CD14-positive monocyte (primary cell): ENCODE measurements around the gene TMPRSS15. TPM values are rescaled to one million over a fixed set of nuclear protein-coding genes. Genes with fewer than 3 reads are reported as not detected.

ENCODE experiments used
- DNase-seq, 3 donors: peaks; one replicate each; pipeline ENCODE4 v3.0.0-alpha.2; 2011 to 2022
- H2AFZ ChIP-seq: 2 replicates; pipeline ENCODE4 v1.6.0; 2012; ENCODE audit warnings: mild to moderate bottlenecking, low read depth, low read length, inconsistent platforms; ENCODE audit not compliant: insufficient read depth, poor library complexity, severe bottlenecking
- H3K27ac ChIP-seq, 2 donors: 1 replicate in 1 of 2; 2 replicates in 1 of 2; pipeline ENCODE4 v1.5.1; 2012 to 2013; ENCODE audit warnings: low read length in 2 of 2, control low read depth in 1 of 2, inconsistent platforms in 1 of 2, low read depth in 1 of 2, mild to moderate bottlenecking in 1 of 2
- H3K27me3 ChIP-seq, 2 donors: one replicate each; pipeline versions ENCODE4 v1.6.0 to v1.6.1; 2011 to 2013; ENCODE audit warnings: low read length in 2 of 2; ENCODE audit not compliant: control insufficient read depth in 2 of 2, insufficient read depth in 2 of 2
- H3K36me3 ChIP-seq, 2 donors: replicated peaks in 1 of 2; 1 replicate in 1 of 2; 2 replicates in 1 of 2; pipeline versions ENCODE4 v1.5.1 to v1.6.1; 2012 to 2013; ENCODE audit warnings: low read length in 2 of 2, control low read depth in 1 of 2, inconsistent platforms in 1 of 2, mild to moderate bottlenecking in 1 of 2; ENCODE audit not compliant: insufficient read depth in 2 of 2, control insufficient read depth in 1 of 2
- H3K4me1 ChIP-seq, 2 donors: 1 replicate in 1 of 2; 2 replicates in 1 of 2; pipeline versions ENCODE4 v1.5.1 to v1.6.1; 2012 to 2013; ENCODE audit warnings: low read length in 2 of 2, control low read depth in 1 of 2, inconsistent platforms in 1 of 2, mild to moderate bottlenecking in 1 of 2, moderate library complexity in 1 of 2; ENCODE audit not compliant: insufficient read depth in 2 of 2, control insufficient read depth in 1 of 2
- H3K4me2 ChIP-seq: replicated peaks from 2 replicates; pipeline ENCODE3; 2012; ENCODE audit warnings: low read length, moderate library complexity, mild to moderate bottlenecking; ENCODE audit not compliant: poor library complexity, severe bottlenecking; ENCODE audit errors: extremely low read depth
- H3K4me3 ChIP-seq, 3 experiments: fragments of 200-600 bp in 1 of 3; sonication (generic) in 1 of 3; replicated peaks in 1 of 3; 1 replicate in 2 of 3; 2 replicates in 1 of 3; pipeline ENCODE4 v1.5.1; 2011 to 2013; ENCODE audit warnings: low read length in 3 of 3, mild to moderate bottlenecking in 3 of 3, control low read depth in 2 of 3, low read depth in 2 of 3, inconsistent platforms in 1 of 3, moderate library complexity in 1 of 3
- H3K79me2 ChIP-seq: 2 replicates; pipeline ENCODE4 v1.6.0; 2012; ENCODE audit warnings: mild to moderate bottlenecking, control low read depth, inconsistent platforms, low read length, moderate library complexity; ENCODE audit not compliant: insufficient read depth
- H3K9ac ChIP-seq: 2 replicates; pipeline ENCODE4 v1.6.0; 2017; ENCODE audit warnings: low read length, mild to moderate bottlenecking; ENCODE audit not compliant: insufficient read depth, poor library complexity, severe bottlenecking
- H3K9me3 ChIP-seq, 2 donors: replicated peaks in 1 of 2; 1 replicate in 1 of 2; 2 replicates in 1 of 2; pipeline versions ENCODE4 v1.5.1 to v1.6.1; 2012 to 2013; ENCODE audit warnings: low read length in 2 of 2, control low read depth in 1 of 2; ENCODE audit not compliant: control insufficient read depth in 1 of 2, insufficient read depth in 1 of 2
- H4K20me1 ChIP-seq: 2 replicates; pipeline ENCODE4 v1.6.0; 2012; ENCODE audit warnings: mild to moderate bottlenecking, low read length, control low read depth, moderate library complexity; ENCODE audit not compliant: insufficient read depth
- H3K27ac Mint-ChIP-seq, 7 donors: one replicate each; pipeline ENCODE4 v1.8.0; 2020; ENCODE audit warnings: mild to moderate bottlenecking in 7 of 7, mixed read lengths in 7 of 7, moderate library complexity in 6 of 7, inconsistent platforms in 2 of 7
- H3K27me3 Mint-ChIP-seq, 3 donors: one replicate each; pipeline ENCODE4 v1.8.0; 2021 to 2022; ENCODE audit warnings: low read depth in 3 of 3, mild to moderate bottlenecking in 3 of 3, mixed read lengths in 3 of 3, moderate library complexity in 3 of 3, inconsistent platforms in 1 of 3
- H3K36me3 Mint-ChIP-seq, 2 donors: one replicate each; pipeline ENCODE4 v1.8.0; 2020; ENCODE audit warnings: mixed read lengths in 2 of 2, inconsistent platforms in 1 of 2, mild to moderate bottlenecking in 1 of 2
- H3K4me1 Mint-ChIP-seq: one replicate; pipeline ENCODE4 v1.8.0; 2020; ENCODE audit warnings: mild to moderate bottlenecking, mixed read lengths
- H3K4me3 Mint-ChIP-seq, 2 donors: one replicate each; pipeline ENCODE4 v1.8.0; 2020; ENCODE audit warnings: mild to moderate bottlenecking in 2 of 2, mixed read lengths in 2 of 2, moderate library complexity in 1 of 2
- H3K9me3 Mint-ChIP-seq, 7 donors: one replicate each; pipeline ENCODE4 v1.8.0; 2020 to 2022; ENCODE audit warnings: mixed read lengths in 7 of 7, mild to moderate bottlenecking in 6 of 7, moderate library complexity in 6 of 7, inconsistent platforms in 2 of 7
- WGBS: methylation state at CpG from one replicate; pipeline ENCODE4 v1.1.5; 2013; ENCODE audit warnings: missing lambda C conversion rate; ENCODE audit not compliant: insufficient coverage; 5-methylcytosine and 5-hydroxymethylcytosine counted together
- intact Hi-C, 2 donors: fragments of 100-400 bp; cut with micrococcal nuclease; formaldehyde crosslinking; loops; one replicate each; pipeline versions ENCODE4 v1.15.0 to v1.15.1; 2023
- polyA plus RNA-seq, 3 donors: library from polyadenylated mRNA; depleted of rRNA in 1 of 3; unstranded in 2 of 3; stranded (reverse) in 1 of 3; fragments of 300-500 nt in 2 of 3; fragments of >200 nt in 1 of 3; fragmentation: Illumina TruSeq in 2 of 3; gene quantifications; 1 replicate in 2 of 3; 2 replicates in 1 of 3; pipeline ENCODE4 v1.2.3, GENCODE V29; 2012 to 2021
- TF ChIP-seq, protein P1 (sequence below): fragments of 200-600 bp; IDR thresholded peaks from one replicate; pipeline ENCODE4 v1.8.0; 2022; ENCODE audit warnings: antibody characterized with exemption, mild to moderate bottlenecking

The TMPRSS15 gene
- polyA plus RNA-seq, 3 donors = not detected

- no peak for DNase-seq
- Mint-ChIP-seq H3K9me3 (peaks cover 0 to 5% (median 4%) of the 10 kb centered on the region in 7 donors), H3K36me3 (no peaks in the 10 kb centered on the region), H3K27ac (no peak overlapping the region), H3K27me3 (peaks cover 18 to 27% (median 26%) of the 10 kb centered on the region in 3 donors), H3K4me1 (peaks cover 6% of the 10 kb centered on the region), H3K4me3 (no peak overlapping the region)
- Histone ChIP-seq H4K20me1 (no peaks in the 10 kb centered on the region), H3K4me1 (peaks cover 0 to 6% of the 10 kb centered on the region in 2 donors), H3K27ac (no peak overlapping the region), H3K4me2 (no peak overlapping the region), H3K9ac (no peak overlapping the region), H3K36me3 (no peaks in the 10 kb centered on the region), H3K9me3 (peaks cover 0 to 5% of the 10 kb centered on the region in 2 donors), H3K4me3 (no peak overlapping the region), H3K27me3 (peaks cover 20 to 33% of the 10 kb centered on the region in 2 donors), H3K79me2 (no peaks in the 10 kb centered on the region), H2AFZ (no peak overlapping the region)
- no CpG with 5 or more reads among the region's 1 CpG for WGBS
- TF ChIP-seq, protein P1, sequence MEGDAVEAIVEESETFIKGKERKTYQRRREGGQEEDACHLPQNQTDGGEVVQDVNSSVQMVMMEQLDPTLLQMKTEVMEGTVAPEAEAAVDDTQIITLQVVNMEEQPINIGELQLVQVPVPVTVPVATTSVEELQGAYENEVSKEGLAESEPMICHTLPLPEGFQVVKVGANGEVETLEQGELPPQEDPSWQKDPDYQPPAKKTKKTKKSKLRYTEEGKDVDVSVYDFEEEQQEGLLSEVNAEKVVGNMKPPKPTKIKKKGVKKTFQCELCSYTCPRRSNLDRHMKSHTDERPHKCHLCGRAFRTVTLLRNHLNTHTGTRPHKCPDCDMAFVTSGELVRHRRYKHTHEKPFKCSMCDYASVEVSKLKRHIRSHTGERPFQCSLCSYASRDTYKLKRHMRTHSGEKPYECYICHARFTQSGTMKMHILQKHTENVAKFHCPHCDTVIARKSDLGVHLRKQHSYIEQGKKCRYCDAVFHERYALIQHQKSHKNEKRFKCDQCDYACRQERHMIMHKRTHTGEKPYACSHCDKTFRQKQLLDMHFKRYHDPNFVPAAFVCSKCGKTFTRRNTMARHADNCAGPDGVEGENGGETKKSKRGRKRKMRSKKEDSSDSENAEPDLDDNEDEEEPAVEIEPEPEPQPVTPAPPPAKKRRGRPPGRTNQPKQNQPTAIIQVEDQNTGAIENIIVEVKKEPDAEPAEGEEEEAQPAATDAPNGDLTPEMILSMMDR = no peak
- intact Hi-C loops = no loop called here
Measured at GRCh38 chr21:18248171-18248570, 155.4 kb downstream of the TMPRSS15 start.

DNA sequence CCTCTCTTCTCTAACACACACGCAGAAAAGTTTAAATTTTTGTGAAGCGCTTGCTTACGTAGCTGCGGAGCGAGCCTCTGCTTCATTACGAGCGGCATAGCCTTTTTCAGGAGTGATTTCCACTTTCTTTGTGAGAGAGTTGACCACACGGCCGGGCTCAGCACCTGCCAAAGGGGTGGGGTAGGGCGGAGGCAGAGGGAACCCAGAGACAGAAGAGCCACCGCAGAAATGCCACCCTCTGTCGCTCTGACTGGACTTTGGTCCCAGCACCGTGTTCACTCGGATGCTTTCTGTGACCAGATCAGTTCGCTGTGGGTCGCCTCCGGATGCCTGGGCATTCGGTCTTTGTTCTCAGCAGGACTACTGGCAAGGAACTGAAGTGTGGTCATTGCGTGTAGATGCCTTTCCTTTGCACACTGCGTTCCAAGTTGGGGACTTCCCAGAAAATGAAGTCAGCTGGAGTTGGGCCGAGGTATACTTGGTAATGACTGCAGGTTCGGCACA, 158.1 kb downstream of the TMPRSS15 start:
- Mint-ChIP-seq H3K27ac (no peak overlapping the region), H3K27me3 (peaks cover 22 to 27% (median 26%) of the 10 kb centered on the region in 3 donors), H3K4me1 (peaks cover 6% of the 10 kb centered on the region), H3K4me3 (peak overlapping the region; percentile 50 to 77), H3K9me3 (peaks cover 0 to 5% (median 4%) of the 10 kb centered on the region in 7 donors), H3K36me3 (no peaks in the 10 kb centered on the region)
- Histone ChIP-seq H2AFZ (peak overlapping the region; percentile 29), H4K20me1 (no peaks in the 10 kb centered on the region), H3K36me3 (no peaks in the 10 kb centered on the region), H3K4me3 (no peak overlapping the region), H3K9me3 (peaks cover 0 to 5% of the 10 kb centered on the region in 2 donors), H3K79me2 (no peaks in the 10 kb centered on the region), H3K27me3 (peaks cover 20 to 33% of the 10 kb centered on the region in 2 donors), H3K27ac (no peak overlapping the region), H3K4me2 (peak overlapping the region; percentile 39), H3K4me1 (peaks cover 0 to 6% of the 10 kb centered on the region in 2 donors), H3K9ac (no peak overlapping the region)
- TF ChIP-seq, protein P1 = no peak
- no peak for DNase-seq
- 12% methylated on average over 21 of the region's 22 CpGs for WGBS
- intact Hi-C loops = no loop called here
